ENCODE results near the gene CEBPE. TPM values are rescaled to one million over a fixed set of nuclear protein-coding genes. Genes with fewer than 3 reads are reported as not detected.

CEBPE gene
- total and polyA plus RNA-seq, 2 donors (not counting 3 experiments of a cell fraction or from before 2014, with no cell fraction given): not detected

DNA sequence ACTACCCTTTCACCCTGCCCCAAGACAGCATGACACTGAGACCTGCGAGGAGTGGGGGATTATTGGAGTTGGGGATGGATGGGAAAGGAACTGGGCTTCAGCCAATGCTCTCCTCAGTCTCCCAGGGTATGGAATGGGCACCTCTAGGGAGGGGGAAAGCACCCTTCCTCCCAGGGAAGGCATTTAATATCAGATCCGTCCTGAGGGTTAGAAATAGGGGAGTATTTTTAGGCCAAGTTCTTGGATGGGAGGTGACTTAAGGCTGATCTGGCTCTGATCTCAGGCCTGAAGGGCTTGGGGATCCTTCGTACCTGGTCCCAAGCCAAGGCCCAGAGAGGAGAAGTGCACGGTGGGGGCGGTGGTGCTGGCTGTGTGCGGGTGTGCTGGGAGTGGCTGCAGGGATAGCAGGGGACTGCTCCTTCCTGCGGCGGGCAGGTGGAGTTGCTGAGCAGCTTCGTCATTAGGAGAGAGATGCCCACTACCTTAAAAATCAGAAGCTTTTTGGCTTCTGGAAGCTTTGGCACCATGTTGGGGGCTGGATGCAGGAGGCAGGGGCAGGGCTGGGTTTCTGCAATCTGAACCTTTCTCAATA is 7.0 kb upstream of the CEBPE start:
- no peak for FAIRE-seq
- Histone ChIP-seq H3K79me2 (ENCODE audit: control insufficient read depth, insufficient read depth, low read length) (no peaks in the 10 kb centered on the region), H3K4me1 (ENCODE audit: control insufficient read depth, extremely low read depth, insufficient read depth, low read length) (peaks cover 43% of the 10 kb centered on the region), H3K4me3 (replicated peaks in 1 of 3; ENCODE audit: insufficient read depth in 1 of 3, low read depth in 1 of 3, low read length in 3 of 3) (no peak overlapping the region), H3K9ac (replicated peaks; ENCODE audit: extremely low read depth, insufficient read depth, low read length) (no peak overlapping the region), H3K9me1 (replicated peaks; ENCODE audit: control insufficient read depth, extremely low read depth, insufficient read depth, low read length) (no peaks in the 10 kb centered on the region), H3K36me3 (ENCODE audit: control insufficient read depth in 2 of 2, extremely low read depth in 1 of 2, insufficient read depth in 2 of 2, low read length in 2 of 2) (no peaks in the 10 kb centered on the region), H3K4me2 (ENCODE audit: insufficient read depth, low read length) (no peak overlapping the region), H3K9me3 (replicated peaks; ENCODE audit: control insufficient read depth, insufficient read depth, low read length) (no peaks in the 10 kb centered on the region), H2AFZ (ENCODE audit: low read depth, low read length) (no peak overlapping the region), H4K20me1 (replicated peaks; ENCODE audit: control insufficient read depth, extremely low read depth, insufficient read depth, low read length) (no peaks in the 10 kb centered on the region), H3K27me3 (ENCODE audit: control insufficient read depth in 2 of 2, insufficient read depth in 2 of 2, low read length in 2 of 2) (no peaks in the 10 kb centered on the region), H3K27ac (ENCODE audit: insufficient read depth, low read depth, low read length) (no peak overlapping the region)
- intact Hi-C loops (cut with micrococcal nuclease) (no loop called here), dilution Hi-C loops (cut with MboI; ENCODE audit: extremely low pct_ligation_motif_present, low sequenced_read_pairs) (no loop called here)
- DNase-seq (ENCODE audit: low read depth, low spot score): no peak
- no TSS peak for BruUV-seq (replicated peaks)
- ChIA-PET CTCF (interaction anchor here (0.6 to 14.5 kb wide), 2 partner anchors 53 to 1670 kb away, joined by 3 to 1289 read pairs; partner anchors contain the start of gene SLC7A8), POLR2A (no interaction called here)
- TF ChIP-seq MYC (IDR thresholded peaks at IDR 0.05; ENCODE audit: low read depth, low read length): no peak
- no peak for TF ChIP-seq FOS (IDR thresholded peaks at IDR 0.05; ENCODE audit: borderline replicate concordance, insufficient read depth, low read length)
- TF ChIP-seq GATA2 (IDR thresholded peaks at IDR 0.05; ENCODE audit: insufficient read depth, insufficient read length, low read depth, low read length): no peak
- no peak for TF ChIP-seq POLR2AphosphoS5 (IDR thresholded peaks at IDR 0.05; ENCODE audit: insufficient read depth, low read depth, low read length)
- TF ChIP-seq POLR2A (IDR thresholded peaks at IDR 0.05; ENCODE audit: low read depth, low read length): no peak
- TF ChIP-seq, protein P1, sequence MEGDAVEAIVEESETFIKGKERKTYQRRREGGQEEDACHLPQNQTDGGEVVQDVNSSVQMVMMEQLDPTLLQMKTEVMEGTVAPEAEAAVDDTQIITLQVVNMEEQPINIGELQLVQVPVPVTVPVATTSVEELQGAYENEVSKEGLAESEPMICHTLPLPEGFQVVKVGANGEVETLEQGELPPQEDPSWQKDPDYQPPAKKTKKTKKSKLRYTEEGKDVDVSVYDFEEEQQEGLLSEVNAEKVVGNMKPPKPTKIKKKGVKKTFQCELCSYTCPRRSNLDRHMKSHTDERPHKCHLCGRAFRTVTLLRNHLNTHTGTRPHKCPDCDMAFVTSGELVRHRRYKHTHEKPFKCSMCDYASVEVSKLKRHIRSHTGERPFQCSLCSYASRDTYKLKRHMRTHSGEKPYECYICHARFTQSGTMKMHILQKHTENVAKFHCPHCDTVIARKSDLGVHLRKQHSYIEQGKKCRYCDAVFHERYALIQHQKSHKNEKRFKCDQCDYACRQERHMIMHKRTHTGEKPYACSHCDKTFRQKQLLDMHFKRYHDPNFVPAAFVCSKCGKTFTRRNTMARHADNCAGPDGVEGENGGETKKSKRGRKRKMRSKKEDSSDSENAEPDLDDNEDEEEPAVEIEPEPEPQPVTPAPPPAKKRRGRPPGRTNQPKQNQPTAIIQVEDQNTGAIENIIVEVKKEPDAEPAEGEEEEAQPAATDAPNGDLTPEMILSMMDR (IDR thresholded peaks at IDR 0.05; ENCODE audit: extremely low read depth in 1 of 2, insufficient read depth in 1 of 2, low read depth in 1 of 2, low read length in 2 of 2): no peak
- TF ChIP-seq, protein P2, sequence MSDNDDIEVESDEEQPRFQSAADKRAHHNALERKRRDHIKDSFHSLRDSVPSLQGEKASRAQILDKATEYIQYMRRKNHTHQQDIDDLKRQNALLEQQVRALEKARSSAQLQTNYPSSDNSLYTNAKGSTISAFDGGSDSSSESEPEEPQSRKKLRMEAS (IDR thresholded peaks at IDR 0.05; ENCODE audit: insufficient read depth, insufficient read length): no peak
- no peak for TF ChIP-seq EZH2 (IDR thresholded peaks at IDR 0.05; ENCODE audit: borderline replicate concordance, low read depth, low read length, severe bottlenecking)
- TF ChIP-seq JUN (IDR thresholded peaks at IDR 0.05; ENCODE audit: borderline replicate concordance, insufficient read depth, insufficient read length, low read depth): no peak

Measured in endothelial cell of umbilical vein (primary cell).